GM18517 (cell line): Measurements from ENCODE around the gene CDH8.

ENCODE experiments used
- ATAC-seq: cut with Tn5 transposase; IDR thresholded peaks from one replicate; pipeline ENCODE4 v1.9.1; 2021; ENCODE audit warnings: mild to moderate bottlenecking, moderate library complexity; ENCODE audit not compliant: unreplicated experiment

Gene CDH8

GRCh38 chr16:61665512-61665911 is 370.7 kb downstream of the CDH8 start:
- ATAC-seq = no peak

DNA sequence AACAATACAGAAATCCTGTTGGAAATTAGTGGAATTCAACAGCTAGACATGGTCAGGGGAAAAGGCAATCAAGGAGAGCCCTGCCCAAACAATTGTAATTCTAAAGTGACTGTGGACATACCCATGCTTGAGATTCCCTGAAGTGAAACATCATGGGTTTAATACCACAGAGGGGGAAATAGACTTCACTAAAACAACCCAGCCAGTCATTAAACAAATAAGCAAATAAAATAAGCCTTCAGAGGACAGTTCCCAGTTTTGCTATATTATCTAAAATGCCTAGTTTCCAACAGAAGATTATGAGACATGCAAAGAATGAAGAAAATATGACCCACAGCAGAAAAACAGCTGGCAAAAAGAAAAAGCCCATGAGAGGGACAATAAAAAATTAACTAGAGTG is 376.3 kb downstream of the CDH8 start:
- ATAC-seq = no peak

DNA sequence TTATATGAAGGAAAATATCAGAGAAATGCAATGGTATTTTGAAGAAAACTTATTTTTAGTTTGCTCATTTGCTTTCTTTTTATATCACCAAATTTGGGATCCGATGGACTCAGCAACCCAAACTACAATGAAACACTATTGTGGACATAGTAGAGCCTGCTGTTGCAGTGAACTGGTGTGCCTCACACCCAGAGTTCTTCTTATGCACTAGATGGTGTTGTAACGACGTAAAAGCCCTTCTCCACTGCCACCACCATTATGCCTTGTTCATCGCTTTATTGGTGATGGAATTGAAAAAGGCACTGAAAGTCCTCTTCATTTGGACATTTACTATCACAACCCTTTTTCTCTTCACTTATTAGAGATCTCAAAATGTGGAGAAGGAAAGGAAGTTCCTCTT is 381.3 kb downstream of the CDH8 start:
- ATAC-seq = no peak

- ATAC-seq = no peak
Observed at GRCh38 chr16:61653544-61653943, 382.7 kb downstream of the CDH8 start.

- no peak for ATAC-seq
Observed at GRCh38 chr16:61645561-61645960, 390.7 kb downstream of the CDH8 start.

- ATAC-seq = no peak
Observed at GRCh38 chr16:61644736-61645135, 391.5 kb downstream of the CDH8 start.

- no peak for ATAC-seq
Observed at GRCh38 chr16:61617219-61617783, 418.9 kb downstream of the CDH8 start.

DNA sequence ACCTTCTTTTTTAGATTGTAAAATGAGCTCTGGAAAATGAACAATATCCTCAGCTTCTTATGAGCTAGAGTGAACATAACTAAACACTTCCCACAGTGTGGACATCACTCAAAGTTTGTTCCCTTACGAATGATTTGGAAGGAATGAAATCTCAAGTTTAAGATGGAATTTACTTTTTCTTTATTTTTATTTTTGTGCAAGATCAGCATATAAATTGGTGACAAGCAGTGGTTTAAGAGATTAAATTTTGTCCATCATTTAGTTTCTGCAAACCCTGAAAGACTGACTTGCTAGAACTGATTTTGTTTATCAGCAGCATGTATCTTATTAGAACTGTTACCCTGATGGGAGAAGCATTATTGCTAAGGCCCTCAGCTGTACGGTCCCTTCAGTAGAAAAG is 420.1 kb downstream of the CDH8 start:
- ATAC-seq = no peak

DNA sequence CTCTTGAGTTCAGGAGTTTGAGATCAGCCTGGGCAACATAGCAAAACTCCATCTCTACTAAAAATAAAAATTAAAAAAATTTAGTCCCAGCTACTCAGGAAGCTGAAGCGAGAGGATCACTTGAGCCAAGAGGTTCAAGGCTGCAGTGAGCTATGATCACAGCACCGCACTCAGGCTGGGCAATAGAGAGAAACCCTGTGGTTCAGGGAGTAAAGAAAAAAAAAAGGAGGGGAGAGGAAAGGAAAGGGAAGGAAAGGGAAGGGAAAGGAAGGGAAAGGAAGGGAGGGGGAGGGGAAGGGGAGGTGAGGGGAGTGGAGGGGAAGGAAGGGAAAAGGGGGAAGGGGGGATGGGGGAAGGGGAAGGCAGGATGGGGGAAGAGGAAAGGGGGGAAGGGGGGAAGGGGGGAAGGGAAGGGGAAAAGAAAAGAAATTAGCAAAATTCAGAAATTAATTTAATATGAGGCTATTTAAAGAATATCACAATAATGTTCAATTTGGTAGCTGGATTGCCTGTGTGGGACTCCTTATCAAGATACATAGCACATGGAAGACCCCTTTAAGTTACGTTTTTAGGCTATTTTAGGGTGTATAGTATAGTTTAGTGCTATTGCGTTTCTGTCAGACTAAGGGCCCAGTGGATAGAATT is 424.3 kb downstream of the CDH8 start:
- no peak for ATAC-seq

GRCh38 chr16:61606581-61606980 is 429.7 kb downstream of the CDH8 start:
- no peak for ATAC-seq
